GM12878 (cell line): ENCODE data around the gene SNX8. TPM values are rescaled to one million over a fixed set of nuclear protein-coding genes. Genes with fewer than 3 reads are reported as not detected.

Experiments used
- ATAC-seq: fragments of 200-7000 bp; cut with Tn5 transposase; 3 replicates; pipeline ENCODE4 v1.9.1; 2020; ENCODE audit warnings: mild to moderate bottlenecking, moderate library complexity
- BruUV-seq: library from RNA; stranded (reverse); fragments of 400-500 nt; replicated peaks from 2 replicates; lab custom pipeline; 2021; lab: Mats Ljungman, UMichigan
- CTCF ChIA-PET: fragments of 300-600 bp; sonication (Branson Sonifier 250); formaldehyde crosslinking; extraction: SDS; loops from one replicate; lab custom pipeline; 2021; ENCODE audit warnings: inconsistent platforms; lab: Yijun Ruan, JAX
- POLR2A ChIA-PET: fragments of 350-600 bp; formaldehyde crosslinking; extraction: SDS; loops from one replicate; lab custom pipeline; 2021; ENCODE audit warnings: inconsistent platforms; lab: Charles Lee
- RAD21 ChIA-PET: fragments of 300-600 bp; sonication (Branson Sonifier 250); formaldehyde crosslinking; loops from one replicate; lab custom pipeline; 2023; ENCODE audit warnings: antibody characterized with exemption; ENCODE audit not compliant: unreplicated experiment; lab: Charles Lee
- SMC1A ChIA-PET: fragments of 300-600 bp; sonication (Branson Sonifier 250); formaldehyde crosslinking; loops from one replicate; lab custom pipeline; 2023; ENCODE audit not compliant: unreplicated experiment, uncharacterized antibody; lab: Charles Lee
- DNase-seq: peaks from one replicate; pipeline ENCODE4 v3.0.0-alpha.2; 2011; ENCODE audit warnings: low read depth, low spot score
- FAIRE-seq: peaks from 3 replicates; lab custom pipeline; 2011; peaks lifted over from hg19 to GRCh38; lab: Jason Lieb, UNC
- H2AFZ ChIP-seq: 2 replicates; pipeline ENCODE4 v1.6.0; 2011; ENCODE audit warnings: low read depth, low read length, control low read depth; ENCODE audit not compliant: control insufficient read depth
- H3K27ac ChIP-seq: 2 replicates; pipeline ENCODE4 v1.5.1; 2011; ENCODE audit warnings: control low read depth; ENCODE audit not compliant: control insufficient read depth, insufficient read depth
- H3K27me3 ChIP-seq, 2 experiments: replicated peaks in 1 of 2; 2 replicates each; pipeline versions ENCODE4 v1.6.0 to v1.6.1; 2011; ENCODE audit warnings: low read length in 1 of 2; ENCODE audit not compliant: control insufficient read depth in 2 of 2, insufficient read depth in 2 of 2
- H3K36me3 ChIP-seq, 2 experiments: 2 replicates each; pipeline ENCODE4 v1.5.1; 2011; ENCODE audit warnings: low read length in 1 of 2; ENCODE audit not compliant: control insufficient read depth in 2 of 2, insufficient read depth in 2 of 2
- H3K4me1 ChIP-seq: 2 replicates; pipeline ENCODE4 v1.6.1; 2011; ENCODE audit warnings: mild to moderate bottlenecking, low read length, moderate library complexity, mixed read lengths; ENCODE audit not compliant: control insufficient read depth, insufficient read depth
- H3K4me2 ChIP-seq: 2 replicates; pipeline ENCODE4 v1.6.0; 2011; ENCODE audit warnings: control low read depth; ENCODE audit not compliant: control insufficient read depth, insufficient read depth
- H3K4me3 ChIP-seq: fragments of 200-600 bp; sonication (generic); 2 replicates; pipeline ENCODE4 v1.5.1; 2016
- H3K79me2 ChIP-seq: 2 replicates; pipeline ENCODE4 v1.6.0; 2011; ENCODE audit warnings: low read length; ENCODE audit not compliant: control insufficient read depth, insufficient read depth
- H3K9ac ChIP-seq: 2 replicates; pipeline ENCODE4 v1.8.0; 2011; ENCODE audit warnings: low read length, control low read depth, mixed read lengths; ENCODE audit not compliant: control insufficient read depth, insufficient read depth
- H3K9me3 ChIP-seq: replicated peaks from 3 replicates; pipeline ENCODE4 v1.5.1; 2011; ENCODE audit warnings: mild to moderate bottlenecking, low read length; ENCODE audit not compliant: control insufficient read depth, insufficient read depth
- H4K20me1 ChIP-seq: 2 replicates; pipeline ENCODE4 v1.6.0; 2011; ENCODE audit not compliant: control insufficient read depth, insufficient read depth
- CEBPB ChIP-seq, 2 experiments: fragments of 150-350 bp in 1 of 2; IDR thresholded peaks; 2 replicates each; pipeline ENCODE4 v1.6.1; 2012 to 2014; ENCODE audit warnings: low read depth in 2 of 2, low read length in 2 of 2, borderline replicate concordance in 1 of 2, inconsistent platforms in 1 of 2
- CHD4 ChIP-seq: fragments of 200-600 bp; sonication (generic); IDR thresholded peaks from 2 replicates; pipeline ENCODE4 v1.6.1; 2016; ENCODE audit warnings: mild to moderate bottlenecking
- CUX1 ChIP-seq: IDR thresholded peaks from 2 replicates; pipeline ENCODE4 v1.6.1; 2012; ENCODE audit warnings: improper control_type of control experiment, low read depth, low read length; ENCODE audit not compliant: insufficient replicate concordance
- KAT2A ChIP-seq: conservative IDR thresholded peaks from 2 replicates; pipeline ENCODE4 v1.6.1; 2011; ENCODE audit warnings: low read depth, low read length; ENCODE audit not compliant: control insufficient read depth
- MLLT1 ChIP-seq: fragments of 450-650 bp; IDR thresholded peaks from 2 replicates; pipeline ENCODE4 v1.6.1; 2016; ENCODE audit warnings: mild to moderate bottlenecking
- NBN ChIP-seq: fragments of 450-650 bp; IDR thresholded peaks from 2 replicates; pipeline ENCODE4 v1.6.1; 2016
- POLR2AphosphoS2 ChIP-seq: IDR thresholded peaks from 2 replicates; pipeline ENCODE4 v1.6.1; 2011; ENCODE audit warnings: low read depth, mild to moderate bottlenecking, low read length, improper control_type of control experiment, moderate library complexity
- RFX5 ChIP-seq: IDR thresholded peaks from 2 replicates; pipeline ENCODE4 v1.6.1; 2011; ENCODE audit warnings: low read depth, low read length, improper control_type of control experiment
- SREBF1 ChIP-seq: IDR thresholded peaks from 2 replicates; pipeline ENCODE4 v1.6.1; 2012; ENCODE audit warnings: mild to moderate bottlenecking, low read length
- WGBS: methylation state at CpG from one replicate; pipeline ENCODE4 v1.1.6; 2016; ENCODE audit warnings: low lambda C conversion rate; ENCODE audit not compliant: insufficient replicate concordance, insufficient coverage; ENCODE audit errors: missing lambda C conversion rate; 5-methylcytosine and 5-hydroxymethylcytosine counted together
- in situ Hi-C: fragments of 300-500 bp; cut with MboI; formaldehyde crosslinking; loops from 9 replicates; pipeline ENCODE4 v1.14.3; 2018; ENCODE audit warnings: mixed read lengths
- intact Hi-C: fragments of 100-400 bp; cut with micrococcal nuclease; formaldehyde crosslinking; loops from one replicate; pipeline ENCODE4 v1.14.2; 2022; ENCODE audit not compliant: unreplicated experiment
- polyA plus RNA-seq, 11 experiments: library from polyadenylated mRNA; depleted of rRNA in 4 of 11; unstranded in 6 of 11; stranded (reverse) in 5 of 11; fragments of >200 nt; fragmentation: Nextera tagmentation in 4 of 11; fragmentation: Illumina TruSeq in 1 of 11; extraction: Ambion mirVana in 4 of 11; extraction: Trizol in 1 of 11; gene quantifications; 1 replicate in 1 of 11; 2 replicates in 10 of 11; pipeline versions ENCODE4 v1.2.1 to v1.2.3, GENCODE V29; 2011 to 2016; ENCODE audit warnings: inconsistent platforms in 2 of 11, missing spikeins in 2 of 11, low read depth in 1 of 11
- total RNA-seq, 4 experiments: library from RNA; depleted of rRNA in 3 of 4; stranded (reverse); fragments of >200 nt in 3 of 4; fragmentation: Illumina TruSeq in 1 of 4; extraction: Trizol in 1 of 4; gene quantifications; 2 replicates each; pipeline versions ENCODE4 v1.2.1 to v1.2.3, GENCODE V29; 2013 to 2021

The SNX8 gene
- total and polyA plus RNA-seq, 10 of the 15 experiments (the other 5 are each of a cell fraction or from before 2014, with no cell fraction given) = 6.4 to 210 (median 97.6) TPM

DNA sequence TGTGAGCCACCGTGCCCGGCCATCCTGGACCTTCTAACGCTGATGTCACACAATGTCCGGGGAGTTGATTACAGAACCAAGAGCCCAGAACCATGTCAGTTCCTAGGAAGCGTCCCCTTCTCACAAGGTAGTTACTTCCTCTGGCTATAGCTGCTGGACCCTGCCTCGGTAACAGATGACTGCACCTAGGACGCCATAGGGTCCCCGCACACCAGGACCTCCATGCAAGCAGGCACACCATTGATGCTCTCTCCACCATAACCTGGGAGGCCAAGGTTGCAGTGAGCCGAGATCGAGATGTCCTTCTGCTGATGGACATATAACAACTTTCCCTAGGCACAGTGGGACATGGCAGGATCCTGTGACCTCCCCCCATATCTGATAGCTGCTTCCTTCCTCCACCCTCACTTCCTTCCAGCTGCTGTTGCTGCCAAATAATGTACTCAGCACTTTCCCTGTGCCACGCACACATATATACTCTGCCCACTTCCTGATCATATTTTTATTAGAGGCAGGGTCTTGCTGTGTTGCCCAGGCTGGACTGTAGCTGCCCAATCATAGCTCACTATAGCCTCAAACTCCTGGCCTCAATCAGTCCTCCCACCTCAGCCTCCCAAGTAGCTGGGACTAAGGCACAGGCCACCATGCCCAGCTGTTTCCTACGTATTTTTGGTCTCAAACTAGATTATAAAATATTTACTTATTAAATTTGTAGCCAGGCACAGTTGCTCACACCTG is 3.5 kb upstream of the SNX8 start:
- 74% methylated on average over 12 of the region's 12 CpGs for WGBS
- Histone ChIP-seq H4K20me1 (no peaks in the 10 kb centered on the region), H3K27me3 (no peaks in the 10 kb centered on the region), H3K79me2 (peaks cover 12% of the 10 kb centered on the region), H2AFZ (no peak overlapping the region), H3K4me1 (peaks cover 4% of the 10 kb centered on the region), H3K9ac (no peak overlapping the region), H3K27ac (no peak overlapping the region), H3K4me2 (no peak overlapping the region), H3K4me3 (no peak overlapping the region), H3K36me3 (no peaks in the 10 kb centered on the region), H3K9me3 (no peaks in the 10 kb centered on the region)
- intact Hi-C loops (no loop called here), in situ Hi-C loops (no loop called here)
- ChIA-PET RAD21 (interaction anchor here (0.8 to 1.0 kb wide), 2 partner anchors 59 to 68 kb away, joined by 3 read pairs; no protein-coding TSS in a partner anchor), POLR2A (interaction anchor here (0.6 to 1.0 kb wide), 3 partner anchors 19 to 42 kb away, joined by 3 to 9 read pairs (median 5); no protein-coding TSS in a partner anchor), SMC1A (interaction anchor here (0.7 kb wide), 1 partner anchor 27 kb away, joined by 3 read pairs; no protein-coding TSS in a partner anchor), CTCF (interaction anchor here (1.0 to 1.2 kb wide), 2 partner anchors 17 to 113 kb away, joined by 3 read pairs; no protein-coding TSS in a partner anchor)
- no peak for FAIRE-seq
- no TSS peak for BruUV-seq
- no peak for ATAC-seq
- no peak for DNase-seq
- TF ChIP-seq CUX1 (no peak), MLLT1 (no peak), NBN (no peak), RFX5 (no peak), CHD4 (no peak), SREBF1 (no peak), CEBPB (IDR thresholded peaks at IDR 0.05; ENCODE audit: borderline replicate concordance in 1 of 2, low read depth in 2 of 2, low read length in 2 of 2) (no peak), POLR2AphosphoS2 (no peak), KAT2A (no peak)
